GM19099 (cell line): ENCODE data around the gene CCNY.

Source experiments
- POLR2A ChIP-seq: IDR thresholded peaks from 3 replicates; pipeline ENCODE4 v1.6.1; 2011; ENCODE audit warnings: low read depth; ENCODE audit not compliant: insufficient read length; ENCODE audit errors: extremely low read depth

Gene CCNY

DNA sequence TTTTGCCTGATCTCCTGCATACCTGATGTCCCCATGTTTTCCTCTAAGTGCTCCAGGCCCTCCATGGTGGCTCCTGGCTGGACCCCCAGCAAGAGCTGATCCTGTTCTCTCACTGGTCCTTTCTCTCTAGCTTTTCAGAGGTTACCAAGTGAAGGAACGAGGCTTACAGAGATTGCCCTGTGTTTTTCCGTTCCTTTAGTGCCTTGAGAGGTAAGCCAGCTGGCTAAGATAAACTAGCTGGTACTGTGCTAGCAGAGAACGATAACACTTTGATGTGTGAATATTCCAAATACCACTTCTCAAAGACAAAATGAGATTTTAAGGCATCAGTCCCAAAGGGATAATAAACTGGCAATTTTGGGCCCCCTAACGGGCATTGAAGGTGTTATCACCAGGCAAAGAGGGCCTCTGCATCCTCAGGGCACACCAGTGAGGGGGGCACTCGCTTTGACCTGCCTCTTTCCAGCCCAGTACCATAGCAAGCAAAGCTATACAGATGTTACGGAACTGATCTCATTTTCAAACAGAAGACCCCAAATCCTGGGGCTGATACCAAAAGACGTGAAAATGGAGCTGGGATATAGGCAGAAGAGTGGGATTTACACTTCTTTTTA, 8.4 kb upstream of the CCNY start:
- no peak for TF ChIP-seq POLR2A

DNA sequence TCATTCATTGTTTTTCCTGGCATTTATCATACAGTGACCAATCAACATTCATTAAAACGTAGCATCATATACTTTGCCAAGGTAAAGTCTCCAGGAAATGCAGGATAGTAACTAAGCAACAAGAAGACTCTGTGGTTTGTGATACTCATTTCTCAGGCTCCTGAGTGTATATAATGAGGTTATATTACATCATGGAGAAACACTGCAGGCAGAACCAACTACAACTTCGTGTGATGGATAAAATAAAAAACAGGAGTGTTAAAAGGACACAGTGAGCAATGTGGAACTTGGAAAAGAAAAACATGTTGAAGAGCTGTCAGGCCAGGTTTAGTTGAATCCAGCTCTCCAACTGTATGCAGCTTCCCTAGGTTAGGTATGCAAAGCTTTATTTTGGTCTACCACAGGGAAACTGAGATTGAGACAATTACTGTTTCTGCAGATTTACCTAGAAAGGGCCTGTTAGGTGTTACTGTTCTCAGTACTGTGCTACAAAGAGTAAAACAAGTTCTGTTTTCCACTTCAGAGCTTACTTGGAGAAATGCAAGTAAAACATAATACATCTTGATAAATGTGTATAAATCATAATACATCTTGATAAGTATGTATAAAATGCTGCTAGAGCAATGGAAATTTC, 7.8 kb upstream of the CCNY start:
- TF ChIP-seq POLR2A: no peak

DNA sequence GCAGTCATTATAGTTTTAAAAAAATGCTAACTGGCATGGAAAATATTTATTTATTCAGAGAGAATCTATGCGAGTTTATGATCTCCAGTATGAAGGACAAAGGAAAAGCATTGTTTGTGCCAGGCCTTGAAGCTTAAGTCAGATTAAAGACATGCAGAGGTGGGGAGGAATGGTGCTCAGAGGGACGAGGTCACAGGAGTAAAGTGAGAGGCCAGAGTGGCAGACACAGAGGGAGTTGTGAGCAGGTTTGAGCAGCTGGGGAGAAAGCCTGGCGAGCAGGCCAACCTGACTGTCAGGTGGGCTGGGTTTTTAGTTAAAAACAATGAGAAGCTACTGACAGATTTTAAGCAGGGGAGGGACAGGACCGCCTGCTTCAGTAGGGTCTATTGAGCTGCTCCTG, 6.8 kb upstream of the CCNY start:
- TF ChIP-seq POLR2A: no peak

DNA sequence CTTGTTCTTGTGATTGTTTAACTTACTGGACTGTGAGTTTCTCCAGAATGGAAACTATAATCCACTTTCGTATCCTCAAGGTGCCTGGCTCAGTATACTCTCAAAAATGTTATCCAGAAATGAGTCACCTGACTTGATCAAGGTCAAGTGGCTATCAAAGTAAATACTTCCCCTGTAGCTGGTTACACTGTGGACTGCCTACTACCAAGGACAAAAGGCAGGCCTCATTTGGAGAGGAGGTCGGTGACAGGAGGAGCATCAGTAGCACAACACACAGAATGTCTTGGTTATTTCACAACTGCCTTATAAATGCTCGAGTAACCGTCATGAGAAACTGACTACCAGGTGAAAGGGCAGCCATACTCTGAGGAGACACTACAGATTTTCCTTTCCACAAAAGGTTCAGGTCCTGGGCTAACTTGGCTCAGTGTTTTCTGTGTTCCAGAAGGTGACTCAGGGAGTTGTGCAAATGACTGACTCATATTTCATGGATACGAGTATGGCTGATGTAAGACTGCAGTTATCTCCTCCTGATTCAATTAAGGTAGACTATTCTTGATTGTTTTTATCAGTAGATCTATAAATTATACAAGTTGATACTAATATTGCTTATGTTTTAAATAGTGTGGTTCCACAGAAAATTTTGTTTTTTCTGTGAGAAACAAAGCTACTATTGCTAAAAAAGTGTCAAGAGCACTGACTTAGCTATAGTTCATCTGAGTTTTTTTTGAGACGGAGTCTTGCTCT, 4.2 kb upstream of the CCNY start:
- TF ChIP-seq POLR2A: no peak

DNA sequence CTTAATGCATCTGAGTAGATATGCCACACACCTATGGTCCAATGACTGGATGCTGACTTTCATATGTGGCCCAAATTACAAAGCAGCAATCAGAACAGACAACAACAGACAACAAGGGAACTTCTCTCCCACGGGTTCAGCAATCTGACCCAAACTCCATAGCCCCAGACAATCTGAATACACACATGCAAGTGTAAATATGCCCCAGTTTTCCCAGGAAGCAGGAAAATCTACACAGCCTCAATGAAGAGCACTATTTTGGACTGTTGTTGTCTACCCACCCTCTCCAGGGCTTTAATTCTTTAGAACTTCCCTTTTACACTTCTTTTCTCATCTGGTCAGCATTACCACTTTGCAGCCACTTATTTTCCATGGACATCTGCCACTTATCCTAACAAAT, 2.0 kb upstream of the CCNY start:
- no peak for TF ChIP-seq POLR2A

DNA sequence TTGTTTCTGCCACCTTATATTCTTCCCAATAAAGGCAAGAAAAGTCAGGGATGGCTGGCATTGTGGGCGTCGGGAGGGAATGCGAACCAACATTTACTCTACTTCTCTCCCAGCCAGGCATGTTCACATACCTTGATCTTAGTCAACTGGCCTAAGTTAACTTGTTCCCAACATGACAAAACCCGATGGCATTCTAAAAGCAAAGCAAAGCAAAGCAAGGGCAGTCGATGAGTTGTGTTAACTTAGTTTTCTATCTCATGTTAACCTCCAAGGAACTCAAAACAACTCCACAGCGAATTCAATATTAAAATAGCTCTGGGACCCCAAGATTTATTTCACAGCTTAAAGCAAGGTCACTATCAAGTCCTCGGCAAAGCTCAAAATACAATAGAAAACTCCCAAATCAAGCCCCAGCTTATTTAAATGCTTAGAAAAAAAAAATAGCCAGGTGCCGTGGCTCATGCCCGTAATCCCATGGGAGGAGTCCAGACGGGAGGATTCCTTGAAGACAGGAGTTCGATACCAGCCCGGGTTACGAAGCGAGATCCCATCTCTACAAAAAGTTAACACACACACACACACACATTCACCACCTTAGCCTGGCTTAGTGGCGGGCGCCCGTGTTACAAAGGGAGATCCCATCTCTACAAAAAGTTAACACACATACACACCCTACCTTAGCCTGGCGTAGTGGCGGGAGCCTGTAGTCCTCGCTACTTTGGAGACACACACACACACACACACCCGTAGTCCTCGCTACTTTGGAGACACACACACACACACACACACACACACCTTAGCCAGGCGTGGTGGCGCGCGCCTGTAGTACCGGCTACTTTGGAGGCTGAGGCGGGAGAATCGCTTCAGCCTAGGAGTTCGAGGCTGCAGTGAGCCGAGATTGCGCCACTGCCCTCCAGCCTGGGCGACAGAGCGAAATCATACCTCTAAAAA, 901 bp upstream of the CCNY start:
- TF ChIP-seq POLR2A: no peak

DNA sequence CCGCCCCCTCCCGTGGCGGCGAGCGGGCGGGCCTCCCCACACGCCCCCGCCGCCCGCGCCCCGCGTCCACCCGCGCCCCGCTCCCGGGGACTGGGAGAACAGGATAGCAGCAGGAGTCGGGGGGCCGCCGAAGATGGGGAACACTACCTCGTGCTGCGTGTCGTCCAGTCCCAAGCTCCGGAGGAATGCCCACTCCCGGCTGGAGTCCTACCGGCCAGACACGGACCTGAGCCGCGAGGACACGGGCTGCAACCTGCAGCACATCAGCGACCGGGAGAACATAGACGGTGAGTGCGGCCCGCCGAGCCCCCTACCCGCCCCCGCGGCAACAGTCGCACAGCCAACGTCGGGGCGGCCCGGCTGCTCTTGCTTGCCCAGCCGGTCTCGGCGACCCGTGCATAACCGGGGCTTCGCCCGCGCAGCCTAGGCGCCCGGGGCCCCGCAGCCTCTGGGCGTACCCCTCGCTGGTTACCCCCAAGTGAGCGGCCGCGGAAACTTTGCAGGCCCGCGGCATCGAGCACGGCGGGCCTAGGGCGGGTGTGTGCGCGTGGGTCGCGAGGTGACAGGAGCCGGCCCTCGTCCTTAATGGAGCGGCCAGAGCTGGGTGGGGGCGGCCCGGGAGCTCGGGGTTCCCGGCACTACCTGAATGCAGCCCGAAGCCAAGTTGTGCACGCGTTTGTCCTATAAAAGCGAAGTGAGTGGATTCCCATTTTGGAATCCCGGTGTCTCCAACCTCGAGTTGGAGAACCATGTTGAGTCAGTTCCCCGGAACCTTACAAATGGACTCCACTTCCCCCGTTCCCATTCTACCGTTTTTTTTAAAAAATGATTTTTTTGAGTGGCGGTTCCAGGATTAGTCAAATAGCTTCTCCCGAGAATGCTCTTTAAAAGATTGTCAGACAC, 863 bp downstream of the CCNY start:
- no peak for TF ChIP-seq POLR2A

DNA sequence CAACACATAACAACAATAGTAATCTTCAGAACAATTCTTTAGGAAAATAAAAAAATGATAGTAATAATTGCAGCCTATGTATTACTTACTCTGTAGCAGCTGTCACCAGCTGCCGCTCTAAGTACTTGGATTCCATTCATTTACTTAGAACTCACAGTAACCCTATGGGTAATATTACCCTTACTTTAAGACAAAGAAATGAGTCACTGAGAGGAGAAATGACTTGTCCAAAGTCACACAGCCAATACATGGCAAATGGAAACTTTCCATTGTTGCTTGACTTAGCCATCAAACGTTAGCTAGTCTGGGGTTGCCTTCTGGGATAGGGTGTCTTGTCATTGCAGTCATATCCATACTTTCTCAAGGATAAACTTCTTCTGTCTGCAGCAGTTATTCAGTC, 3.6 kb downstream of the CCNY start:
- TF ChIP-seq POLR2A: no peak

DNA sequence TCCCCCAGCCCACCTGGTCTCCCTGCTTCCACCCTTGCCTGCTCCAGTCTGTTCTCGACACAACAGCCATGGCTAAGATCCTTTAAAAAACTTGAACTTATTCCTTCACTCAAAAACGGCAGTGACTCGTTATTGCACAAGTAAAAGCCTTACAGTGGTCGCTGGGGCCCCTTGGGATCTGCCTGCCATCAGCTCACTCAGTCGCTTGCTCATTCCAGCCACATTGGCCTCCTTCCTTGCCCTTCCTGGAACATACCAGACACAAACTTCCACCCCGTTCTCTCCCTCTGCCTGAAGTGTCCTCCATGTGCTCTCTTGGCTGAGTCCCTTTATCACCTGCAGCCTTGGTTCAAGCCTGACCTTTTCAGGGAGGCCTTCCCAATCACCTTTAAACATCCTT, 4.7 kb downstream of the CCNY start:
- no peak for TF ChIP-seq POLR2A

DNA sequence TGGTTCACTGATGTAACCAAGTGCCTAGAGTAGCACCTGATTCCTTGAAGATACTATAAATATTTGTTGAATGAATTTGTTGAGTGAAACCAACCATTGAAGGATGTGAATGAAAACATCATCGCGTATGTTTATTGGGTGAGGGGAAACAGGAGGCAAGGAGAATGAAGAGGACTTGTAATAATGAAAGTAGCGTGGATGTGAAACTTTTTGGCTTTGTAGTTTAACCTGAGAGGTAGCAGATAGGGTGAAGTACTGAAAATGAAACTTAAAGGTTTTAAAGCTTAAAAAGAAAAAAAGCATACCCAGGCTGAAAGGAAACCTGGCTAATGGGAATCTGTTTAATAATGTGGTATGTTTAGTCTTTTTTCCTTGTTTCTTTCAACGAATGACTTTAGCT, 5.2 kb downstream of the CCNY start:
- TF ChIP-seq POLR2A: no peak

DNA sequence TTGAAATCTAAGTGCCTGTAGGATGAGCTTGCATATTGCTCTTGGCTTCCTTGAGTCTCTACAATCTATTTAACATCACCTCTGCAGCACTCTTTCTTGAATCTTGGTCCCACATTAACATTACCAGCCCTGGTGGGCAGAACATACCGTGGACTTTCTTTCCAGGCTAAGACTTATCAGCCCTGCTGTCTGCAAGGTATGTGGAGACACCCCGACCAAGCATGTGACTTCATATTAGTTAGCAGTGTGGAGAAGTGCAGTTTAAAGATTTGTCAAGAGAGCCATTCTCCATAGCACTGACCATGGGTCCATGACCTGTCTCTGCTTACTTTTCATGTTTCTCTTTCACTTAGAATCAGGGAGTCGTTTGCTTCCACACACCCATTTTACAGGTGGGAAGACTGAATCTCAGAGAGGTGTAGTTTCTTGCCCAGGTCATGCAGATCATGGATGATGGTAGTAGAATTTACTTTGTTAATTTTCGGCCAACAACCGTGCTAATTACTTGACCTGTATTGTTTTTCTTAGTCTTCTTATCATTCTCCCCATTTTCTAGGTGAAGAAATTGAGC, 6.0 kb downstream of the CCNY start:
- no peak for TF ChIP-seq POLR2A

DNA sequence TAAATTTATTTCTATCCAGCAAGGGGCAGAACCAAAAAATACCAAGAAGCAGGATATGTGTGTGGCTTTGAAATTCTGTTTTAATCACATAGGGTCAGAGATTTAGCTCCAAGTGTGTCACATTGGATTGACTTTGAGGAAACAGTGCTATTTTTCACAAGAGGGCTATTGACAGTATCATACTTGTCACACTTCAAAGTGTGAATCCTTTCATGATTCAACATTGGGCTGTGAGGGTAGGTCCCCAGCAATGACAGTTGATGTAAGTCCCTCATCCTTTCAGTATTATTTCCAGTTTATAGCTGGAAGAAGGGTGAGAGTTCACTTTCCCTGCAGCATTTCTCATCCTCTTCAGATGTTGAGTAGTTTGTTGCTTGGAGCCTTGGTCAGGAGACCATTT, 7.4 kb downstream of the CCNY start:
- TF ChIP-seq POLR2A: no peak

DNA sequence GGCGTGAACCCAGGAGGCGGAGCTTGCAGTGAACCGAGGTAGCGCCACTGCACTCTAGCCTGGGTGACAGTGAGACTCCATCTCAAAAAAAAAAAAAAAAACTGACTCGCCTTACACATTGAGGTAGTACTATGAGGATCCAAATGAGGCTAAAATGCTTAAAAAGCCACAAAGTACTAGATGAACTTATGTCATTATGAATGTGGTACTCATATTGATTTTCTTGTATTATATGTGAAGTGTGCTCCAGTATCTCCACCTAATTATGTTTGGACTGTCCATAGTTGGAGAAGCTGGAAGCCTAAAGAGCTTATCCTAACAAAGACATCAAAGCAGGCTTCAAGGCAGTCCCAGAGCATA, 9.1 kb downstream of the CCNY start:
- no peak for TF ChIP-seq POLR2A

DNA sequence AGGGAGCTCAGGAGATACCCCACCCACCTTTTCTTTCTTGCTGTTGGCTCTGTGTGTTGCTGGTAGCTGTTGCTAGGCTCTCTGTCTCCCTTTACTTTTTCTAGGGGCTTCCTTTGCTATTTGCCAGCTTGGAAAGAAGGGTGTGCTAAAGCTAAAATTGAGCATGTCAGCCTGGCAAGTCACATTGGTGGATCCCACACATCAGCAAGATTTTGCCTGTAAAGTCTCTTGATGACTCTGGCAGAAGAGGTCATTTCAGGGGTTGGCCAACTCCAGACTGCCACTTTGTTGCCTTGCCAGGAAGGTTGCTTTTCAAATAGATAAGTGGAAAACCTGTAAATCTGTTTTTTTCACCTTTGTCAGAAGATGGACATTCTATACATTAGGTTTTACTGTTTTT, 9.9 kb downstream of the CCNY start:
- no peak for TF ChIP-seq POLR2A
